H7 (cell line): ENCODE measurements around the gene C1QTNF6. TPM values are rescaled to one million over a fixed set of nuclear protein-coding genes. Genes with fewer than 3 reads are reported as not detected.
"Not testable (repeated sequence)": the region's sequence is repeated elsewhere in the genome, so short reads cannot be mapped to it uniquely, and the experiment has no call there.

Experiments used
- DNase-seq: peaks from one replicate; pipeline ENCODE4 v3.0.0; 2012
- H3K27me3 ChIP-seq: 2 replicates; pipeline ENCODE4 v1.6.0; 2011; ENCODE audit warnings: mild to moderate bottlenecking, low read length; ENCODE audit not compliant: control insufficient read depth, insufficient read depth
- H3K36me3 ChIP-seq: replicated peaks from 2 replicates; pipeline ENCODE4 v1.5.1; 2011; ENCODE audit warnings: low read length; ENCODE audit not compliant: control insufficient read depth, insufficient read depth
- H3K4me3 ChIP-seq: 2 replicates; pipeline ENCODE4 v1.5.1; 2011; ENCODE audit warnings: low read depth, mild to moderate bottlenecking, control low read depth, low read length, moderate library complexity; ENCODE audit not compliant: insufficient read depth
- total RNA-seq: library from RNA; depleted of rRNA; stranded (reverse); fragments of >200 nt; shearing (Covaris generic); gene quantifications from 2 replicates; pipeline ENCODE4 v1.2.3, GENCODE V29; 2014

The C1QTNF6 gene
- total RNA-seq, 1 experiment from 2014 or later = 4.9 TPM

- no peak overlapping the region for H3K4me3 ChIP-seq
- H3K36me3 ChIP-seq = no peaks in the 10 kb centered on the region
- H3K27me3 ChIP-seq = peaks cover 1% of the 10 kb centered on the region; the same call in 1 of the 2 replicates
These were observed 17.0 kb upstream of the C1QTNF6 start for GRCh38 chr22:37205046-37205445.

GRCh38 chr22:37204045-37204655 is 16.1 kb upstream of the C1QTNF6 start:
- no peaks in the 10 kb centered on the region for H3K36me3 ChIP-seq
- H3K4me3 ChIP-seq = no peak overlapping the region
- DNase-seq = no peak
- peaks cover 1% of the 10 kb centered on the region; the same call in 1 of the 2 replicates for H3K27me3 ChIP-seq

More at GRCh38 chr22:37205046-37205445, 17.0 kb upstream of the C1QTNF6 start:
- DNase-seq = no peak

GRCh38 chr22:37203354-37204044 is 15.5 kb upstream of the C1QTNF6 start:
- H3K4me3 ChIP-seq = no peak overlapping the region
- H3K36me3 ChIP-seq = no peaks in the 10 kb centered on the region
- no peak for DNase-seq
- peaks cover 1% of the 10 kb centered on the region; the same call in 1 of the 2 replicates for H3K27me3 ChIP-seq

- no peak overlapping the region for H3K4me3 ChIP-seq
- H3K27me3 ChIP-seq = peaks cover 1% of the 10 kb centered on the region; the same call in 1 of the 2 replicates
- DNase-seq = no peak
- no peaks in the 10 kb centered on the region for H3K36me3 ChIP-seq
These were observed 14.7 kb upstream of the C1QTNF6 start for GRCh38 chr22:37202716-37203115.

DNA sequence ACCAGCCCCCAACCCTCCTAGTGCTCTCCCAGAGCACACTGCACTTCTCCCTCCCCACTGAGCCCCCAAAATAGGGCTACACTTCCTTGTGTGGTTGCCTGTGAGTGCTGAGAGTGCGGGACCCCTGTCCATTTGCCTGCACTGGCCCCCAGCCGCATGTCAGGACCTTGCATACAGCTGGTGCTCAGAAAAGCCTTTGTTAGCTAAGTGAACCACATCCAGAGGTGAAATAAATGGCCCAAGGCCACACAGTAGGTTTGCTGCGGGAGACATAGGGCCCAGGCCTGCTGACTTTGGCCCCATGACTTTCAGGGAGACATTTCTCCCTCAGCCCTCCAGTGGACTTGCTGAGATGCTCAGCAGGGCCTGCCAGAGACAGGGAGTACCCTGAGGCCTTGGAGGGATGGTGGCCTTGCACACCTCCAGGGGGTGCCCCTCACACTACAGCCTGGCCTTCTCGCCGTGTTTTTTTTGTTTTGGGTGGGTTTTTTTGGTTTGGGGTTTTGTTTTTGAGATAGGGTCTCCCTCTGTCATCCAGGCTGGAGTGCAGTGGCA is 14.0 kb upstream of the C1QTNF6 start:
- no peaks in the 10 kb centered on the region; the same call in 1 of the 2 replicates for H3K36me3 ChIP-seq
- DNase-seq = no peak
- peaks cover 1% of the 10 kb centered on the region; the same call in 1 of the 2 replicates for H3K27me3 ChIP-seq
- H3K4me3 ChIP-seq = no peak overlapping the region

DNA sequence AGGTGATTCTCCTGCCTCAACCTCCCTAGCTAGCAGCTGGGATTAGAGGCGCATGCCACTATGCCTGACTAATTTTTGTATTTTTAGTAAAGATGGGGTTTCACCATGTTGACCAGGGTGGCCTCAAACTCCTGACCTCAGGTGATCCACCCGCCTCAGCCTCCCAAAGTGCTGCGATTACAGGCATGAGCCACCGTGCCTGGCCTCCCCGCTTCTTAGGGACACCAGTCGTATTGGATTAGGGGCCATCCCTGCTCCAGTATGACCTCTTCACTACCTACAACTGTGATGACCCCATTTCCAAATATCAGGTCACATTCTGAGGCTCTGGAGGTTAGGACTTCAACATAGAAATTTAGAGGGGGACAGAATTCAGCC is 13.4 kb upstream of the C1QTNF6 start:
- not testable (repeated sequence) for DNase-seq, H3K36me3 ChIP-seq, H3K27me3 ChIP-seq, H3K4me3 ChIP-seq

- peak overlapping the region; percentile 31; the same call in 1 of the 2 replicates for H3K4me3 ChIP-seq
- H3K36me3 ChIP-seq = no peaks in the 10 kb centered on the region; the same call in 1 of the 2 replicates
- H3K27me3 ChIP-seq = no peaks in the 10 kb centered on the region
- DNase-seq = peak; percentile 84
These were observed 11.7 kb upstream of the C1QTNF6 start for GRCh38 chr22:37199760-37200108.

DNA sequence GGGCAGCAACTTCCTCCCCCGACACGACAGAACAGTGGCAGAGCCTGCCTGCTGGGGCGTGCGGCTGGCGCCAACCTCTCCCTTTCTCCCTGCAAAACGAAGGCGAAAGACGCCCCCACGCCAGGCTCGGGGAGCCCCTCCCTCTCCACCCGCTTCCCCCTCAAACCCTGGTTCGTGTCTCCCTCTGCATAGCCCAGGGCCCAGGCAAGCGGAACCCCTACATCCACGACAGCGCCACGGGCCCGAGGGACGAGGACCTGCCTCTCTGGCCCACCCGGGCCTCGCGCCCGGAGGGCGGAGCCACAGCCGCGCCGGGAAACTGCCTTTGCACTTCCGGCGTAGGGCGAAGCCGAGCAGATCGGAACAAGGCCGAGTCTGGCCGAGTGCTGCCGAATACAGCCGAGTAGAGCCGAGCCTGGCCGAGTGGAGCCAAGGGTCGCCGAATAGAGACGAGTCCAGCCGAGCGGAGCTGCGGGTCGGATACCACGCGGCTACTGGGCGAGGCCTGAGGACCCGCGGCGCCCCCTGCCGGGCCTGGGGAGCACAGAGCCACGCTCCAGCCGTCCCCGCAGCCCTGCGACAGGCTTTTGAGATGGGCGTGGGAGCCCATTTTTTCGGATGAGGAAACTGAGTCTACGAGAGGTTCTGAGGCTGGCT is 11.2 kb upstream of the C1QTNF6 start:
- DNase-seq = peak; percentile 99
- Histone ChIP-seq H3K4me3 (peak overlapping the region; percentile 90), H3K27me3 (no peaks in the 10 kb centered on the region), H3K36me3 (no peaks in the 10 kb centered on the region; the same call in 1 of the 2 replicates)

DNA sequence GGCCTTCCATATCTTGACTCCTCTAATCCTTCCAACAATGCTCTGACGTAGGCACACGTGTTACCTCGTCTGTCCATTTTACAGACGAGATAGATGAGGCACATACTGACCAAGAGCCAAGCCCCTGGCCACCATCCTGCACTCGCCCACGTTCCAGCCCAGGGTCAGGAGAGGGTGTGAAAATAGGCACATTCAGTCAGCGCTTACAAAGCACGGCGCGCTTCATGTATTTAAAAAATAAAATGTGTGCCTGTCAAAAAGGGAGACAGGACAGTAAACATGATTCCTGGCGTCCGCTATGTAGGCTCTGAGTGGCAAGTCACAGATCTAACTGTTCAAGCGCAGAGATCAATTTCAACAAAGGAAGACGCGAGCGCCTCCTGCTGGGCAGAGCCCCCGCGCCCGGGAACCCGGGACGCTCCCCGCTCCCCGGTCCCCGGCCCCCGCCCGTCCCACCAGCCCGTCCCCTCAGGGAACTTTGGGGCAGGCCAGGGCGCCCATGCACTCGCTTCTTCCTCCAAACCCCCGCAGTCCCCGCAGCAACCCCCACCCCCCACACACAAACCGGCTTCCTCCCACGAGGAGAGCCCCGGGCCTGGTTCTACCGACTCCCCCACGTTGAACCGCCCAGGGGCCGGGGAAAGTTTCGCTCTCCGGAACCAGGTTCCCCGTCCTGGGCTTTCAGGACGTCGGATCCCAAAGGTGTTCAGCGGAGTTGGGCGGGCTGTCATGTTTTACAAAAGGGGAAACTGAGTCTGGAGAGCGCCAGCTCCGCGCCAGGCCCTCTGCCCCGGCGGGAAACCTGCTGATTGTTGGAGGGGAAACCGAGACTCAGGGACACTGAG is 10.4 kb upstream of the C1QTNF6 start:
- no peaks in the 10 kb centered on the region for H3K27me3 ChIP-seq
- no peaks in the 10 kb centered on the region; the same call in 1 of the 2 replicates for H3K36me3 ChIP-seq
- peak overlapping the region; percentile 90 for H3K4me3 ChIP-seq
- peak; percentile 97 for DNase-seq

DNA sequence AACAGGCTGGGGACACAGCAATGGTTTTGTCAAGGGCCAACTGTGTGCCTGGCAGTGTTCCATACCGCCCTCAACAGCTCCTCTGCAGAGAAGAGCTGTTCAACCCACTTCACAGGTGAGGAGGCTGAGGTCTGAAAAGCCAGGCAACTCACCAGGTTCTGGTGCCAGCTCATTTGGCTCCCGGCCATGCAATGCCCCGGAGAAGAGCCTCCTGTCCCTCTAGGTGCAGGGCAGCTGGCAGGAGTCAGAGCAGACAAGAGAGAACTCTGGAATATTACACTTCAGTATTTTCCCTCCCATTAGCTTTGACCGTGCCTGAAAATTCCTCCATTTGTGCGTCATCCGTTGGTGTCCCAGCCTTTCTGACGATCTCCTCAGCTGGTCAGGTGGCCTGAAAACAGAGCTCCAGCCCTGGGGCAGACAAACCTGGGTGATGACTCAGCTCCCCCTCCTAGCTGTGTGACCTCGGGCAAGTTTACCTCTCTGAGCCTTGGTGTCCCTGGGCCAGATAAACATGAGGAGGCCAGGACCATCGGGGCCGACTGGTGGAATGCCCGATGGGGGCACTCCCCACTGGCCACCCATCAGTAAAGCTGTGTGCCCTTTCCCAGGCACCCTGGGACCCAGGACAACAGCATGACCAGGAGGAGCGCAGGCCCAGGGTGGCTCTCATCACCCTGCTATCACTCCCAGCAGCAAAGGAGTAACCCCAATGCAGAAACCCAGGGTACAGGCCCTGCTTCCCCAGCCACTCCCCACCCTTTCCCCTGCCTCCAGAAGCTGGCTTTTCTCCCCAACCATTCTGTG is 9.6 kb upstream of the C1QTNF6 start:
- peak; percentile 35 for DNase-seq
- H3K36me3 ChIP-seq = no peaks in the 10 kb centered on the region; the same call in 1 of the 2 replicates
- H3K27me3 ChIP-seq = no peaks in the 10 kb centered on the region
- no peak overlapping the region for H3K4me3 ChIP-seq

DNA sequence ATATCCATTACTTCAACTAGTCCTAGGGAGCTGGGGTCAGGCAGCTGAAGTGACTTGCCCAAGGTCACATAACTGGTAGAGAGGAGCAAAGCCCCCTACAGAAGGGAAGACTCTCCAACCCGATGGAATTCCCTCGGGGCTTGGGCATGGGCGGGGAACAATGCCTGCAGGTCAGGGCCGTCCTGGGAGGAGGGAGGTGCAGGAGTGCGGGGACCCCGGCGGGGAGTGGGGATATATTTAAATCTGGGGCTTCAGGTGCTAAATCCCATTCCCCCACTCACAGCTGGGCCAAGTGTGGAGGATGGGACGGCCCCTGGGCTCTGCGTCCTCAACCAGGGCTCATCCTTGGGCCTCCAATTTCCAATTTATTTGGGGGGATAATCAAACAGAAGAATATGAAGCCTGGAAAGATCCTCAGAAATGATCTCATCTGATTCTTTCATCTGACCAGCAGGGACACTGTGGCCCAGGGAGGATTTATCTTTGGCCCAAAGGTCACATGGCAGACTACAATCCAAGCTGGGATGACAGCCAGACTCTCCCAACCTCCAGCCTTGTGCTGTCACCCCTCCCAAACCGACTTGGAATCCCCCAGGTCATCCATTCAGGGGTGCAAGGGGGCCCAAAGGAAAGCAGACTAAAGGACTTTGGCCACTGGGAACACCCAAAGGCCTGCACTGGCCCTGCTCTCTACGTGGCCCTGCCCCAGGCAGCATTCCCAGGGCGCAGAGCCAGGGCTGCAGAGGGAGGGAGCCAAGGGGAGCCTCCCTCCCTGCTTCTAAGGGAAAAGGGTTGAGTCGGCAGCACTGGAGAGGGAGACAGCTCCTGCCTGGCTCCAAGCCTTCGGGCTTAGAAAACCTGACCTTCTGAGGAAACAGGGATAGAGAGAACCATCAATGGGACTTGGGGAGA is 8.7 kb upstream of the C1QTNF6 start:
- H3K36me3 ChIP-seq = no peaks in the 10 kb centered on the region; the same call in 1 of the 2 replicates
- peak; percentile 69 for DNase-seq
- H3K27me3 ChIP-seq = no peaks in the 10 kb centered on the region
- H3K4me3 ChIP-seq = no peak overlapping the region

GRCh38 chr22:37195921-37196320 is 7.9 kb upstream of the C1QTNF6 start:
- DNase-seq = no peak
- no peaks in the 10 kb centered on the region; the same call in 1 of the 2 replicates for H3K36me3 ChIP-seq
- H3K27me3 ChIP-seq = no peaks in the 10 kb centered on the region
- no peak overlapping the region for H3K4me3 ChIP-seq
